DOHH2 (cell line): ENCODE measurements around the gene TBXA2R.

Experiments
- H3F3A ChIP-seq: fragments of 200-600 bp; sonication (generic), shearing (Covaris generic); 2 replicates; pipeline ENCODE4 v1.6.0; 2016; ENCODE audit warnings: antibody characterized with exemption, mild to moderate bottlenecking; ENCODE audit not compliant: control insufficient read depth, insufficient read depth
- H3K27ac ChIP-seq: fragments of 200-600 bp; sonication (generic); 2 replicates; pipeline ENCODE4 v1.5.1; 2014; ENCODE audit warnings: low read depth, mild to moderate bottlenecking, low read length, moderate library complexity
- H3K27me3 ChIP-seq: fragments of 200-600 bp; sonication (generic); 2 replicates; pipeline ENCODE4 v1.6.1; 2014; ENCODE audit warnings: mild to moderate bottlenecking, low read length, mixed read lengths; ENCODE audit not compliant: control insufficient read depth
- H3K36me3 ChIP-seq: fragments of 200-600 bp; sonication (generic); 2 replicates; pipeline ENCODE4 v1.6.1; 2014; ENCODE audit warnings: mild to moderate bottlenecking, low read length, moderate library complexity, mixed read lengths; ENCODE audit not compliant: control insufficient read depth
- H3K4me1 ChIP-seq: fragments of 200-600 bp; sonication (generic); 2 replicates; pipeline ENCODE4 v1.6.1; 2014; ENCODE audit warnings: mild to moderate bottlenecking, low read length, mixed read lengths; ENCODE audit not compliant: control insufficient read depth
- H3K4me2 ChIP-seq: fragments of 200-600 bp; sonication (generic); 2 replicates; pipeline ENCODE4 v1.6.0; 2014; ENCODE audit warnings: mild to moderate bottlenecking, low read length, moderate library complexity
- H3K4me3 ChIP-seq: fragments of 200-600 bp; sonication (generic); 2 replicates; pipeline ENCODE4 v1.5.1; 2014; ENCODE audit warnings: mild to moderate bottlenecking, low read length, mixed read lengths
- H3K79me2 ChIP-seq: fragments of 200-600 bp; sonication (generic); 2 replicates; pipeline ENCODE4 v1.6.1; 2014; ENCODE audit warnings: mild to moderate bottlenecking, low read length, mixed read lengths; ENCODE audit not compliant: control insufficient read depth
- H3K9me2 ChIP-seq: fragments of 200-600 bp; sonication (generic); replicated peaks from 2 replicates; pipeline ENCODE4 v1.6.1; 2014; ENCODE audit warnings: mild to moderate bottlenecking, low read length, mixed read lengths; ENCODE audit not compliant: control insufficient read depth
- H3K9me3 ChIP-seq: fragments of 200-600 bp; sonication (generic); 2 replicates; pipeline ENCODE4 v1.6.1; 2014; ENCODE audit warnings: antibody characterized with exemption, low read length, mixed read lengths; ENCODE audit not compliant: control insufficient read depth, insufficient read depth
- H4K20me1 ChIP-seq: fragments of 200-600 bp; sonication (generic); 2 replicates; pipeline ENCODE4 v1.6.0; 2014; ENCODE audit warnings: low read depth, mild to moderate bottlenecking, antibody characterized with exemption, low read length, moderate library complexity; ENCODE audit not compliant: control insufficient read depth, insufficient read depth
- CTCF ChIP-seq: fragments of 200-600 bp; sonication (generic); IDR thresholded peaks from one replicate; pipeline ENCODE4 v1.5.1; 2014; ENCODE audit warnings: antibody characterized with exemption, mild to moderate bottlenecking, low read depth, low read length; ENCODE audit not compliant: poor library complexity, severe bottlenecking
- EZH2phosphoT487 ChIP-seq: fragments of 200-600 bp; sonication (generic); IDR thresholded peaks from 2 replicates; pipeline ENCODE4 v1.6.1; 2017; ENCODE audit warnings: borderline replicate concordance, mild to moderate bottlenecking, antibody characterized with exemption, low read length, moderate library complexity, mixed read lengths

The TBXA2R gene

GRCh38 chr19:3606690-3607289, at the start of gene TBXA2R:
TSS of gene TBXA2R (minus strand) at chr19:3606875. CDS start at chr19:3600634, 6,241 bp downstream.
- Histone ChIP-seq H3K4me3 (peak within 1 kb of the TSS; percentile 30; the same call in 1 of the 2 replicates), H3K27me3 (peaks cover 24% of the 10 kb centered on the region), H3F3A (no peaks in the 10 kb centered on the region), H3K4me2 (peak within 1 kb of the TSS; percentile 45), H3K9me3 (no peaks in the 10 kb centered on the region), H4K20me1 (no peaks in the 10 kb centered on the region), H3K9me2 (no peaks in the 10 kb centered on the region), H3K79me2 (no peaks in the 10 kb centered on the region), H3K27ac (no peak within 1 kb of the TSS), H3K4me1 (peaks cover 43% of the 10 kb centered on the region), H3K36me3 (peaks cover 12% of the 10 kb centered on the region)
- TF ChIP-seq EZH2phosphoT487 (no peak), CTCF (no peak)

GRCh38 chr19:3656073-3656746, 49.5 kb upstream of the TBXA2R start:
- H3K27ac ChIP-seq = no peak overlapping the region
- no peaks in the 10 kb centered on the region for H3K36me3 ChIP-seq
- H3K27me3 ChIP-seq = no peaks in the 10 kb centered on the region
- H3F3A ChIP-seq = no peaks in the 10 kb centered on the region
- no peaks in the 10 kb centered on the region for H3K9me2 ChIP-seq
- peaks cover 17% of the 10 kb centered on the region for H3K4me1 ChIP-seq
- no peak for TF ChIP-seq EZH2phosphoT487
- TF ChIP-seq CTCF = no peak
- no peaks in the 10 kb centered on the region for H3K9me3 ChIP-seq
- H3K4me2 ChIP-seq = peak overlapping the region; percentile 27; the same call in 1 of the 2 replicates
- no peak overlapping the region for H3K4me3 ChIP-seq
- H4K20me1 ChIP-seq = no peaks in the 10 kb centered on the region
- H3K79me2 ChIP-seq = no peaks in the 10 kb centered on the region

- H3K79me2 ChIP-seq = no peaks in the 10 kb centered on the region
- H4K20me1 ChIP-seq = no peaks in the 10 kb centered on the region
- H3F3A ChIP-seq = no peaks in the 10 kb centered on the region
- no peaks in the 10 kb centered on the region for H3K9me2 ChIP-seq
- H3K27ac ChIP-seq = no peak overlapping the region
- no peaks in the 10 kb centered on the region for H3K27me3 ChIP-seq
- peaks cover 17% of the 10 kb centered on the region for H3K4me1 ChIP-seq
- no peaks in the 10 kb centered on the region for H3K36me3 ChIP-seq
- H3K9me3 ChIP-seq = no peaks in the 10 kb centered on the region
- H3K4me3 ChIP-seq = no peak overlapping the region
- H3K4me2 ChIP-seq = peak overlapping the region; percentile 27; the same call in 1 of the 2 replicates
- no peak for TF ChIP-seq CTCF
Observed at GRCh38 chr19:3655402-3656072, 48.9 kb upstream of the TBXA2R start.
